ENCODE measurements around the gene SRMS.
"Not testable (repeated sequence)": the region's sequence is repeated elsewhere in the genome, so short reads cannot be mapped to it uniquely, and the experiment has no call there.

SRMS gene

DNA sequence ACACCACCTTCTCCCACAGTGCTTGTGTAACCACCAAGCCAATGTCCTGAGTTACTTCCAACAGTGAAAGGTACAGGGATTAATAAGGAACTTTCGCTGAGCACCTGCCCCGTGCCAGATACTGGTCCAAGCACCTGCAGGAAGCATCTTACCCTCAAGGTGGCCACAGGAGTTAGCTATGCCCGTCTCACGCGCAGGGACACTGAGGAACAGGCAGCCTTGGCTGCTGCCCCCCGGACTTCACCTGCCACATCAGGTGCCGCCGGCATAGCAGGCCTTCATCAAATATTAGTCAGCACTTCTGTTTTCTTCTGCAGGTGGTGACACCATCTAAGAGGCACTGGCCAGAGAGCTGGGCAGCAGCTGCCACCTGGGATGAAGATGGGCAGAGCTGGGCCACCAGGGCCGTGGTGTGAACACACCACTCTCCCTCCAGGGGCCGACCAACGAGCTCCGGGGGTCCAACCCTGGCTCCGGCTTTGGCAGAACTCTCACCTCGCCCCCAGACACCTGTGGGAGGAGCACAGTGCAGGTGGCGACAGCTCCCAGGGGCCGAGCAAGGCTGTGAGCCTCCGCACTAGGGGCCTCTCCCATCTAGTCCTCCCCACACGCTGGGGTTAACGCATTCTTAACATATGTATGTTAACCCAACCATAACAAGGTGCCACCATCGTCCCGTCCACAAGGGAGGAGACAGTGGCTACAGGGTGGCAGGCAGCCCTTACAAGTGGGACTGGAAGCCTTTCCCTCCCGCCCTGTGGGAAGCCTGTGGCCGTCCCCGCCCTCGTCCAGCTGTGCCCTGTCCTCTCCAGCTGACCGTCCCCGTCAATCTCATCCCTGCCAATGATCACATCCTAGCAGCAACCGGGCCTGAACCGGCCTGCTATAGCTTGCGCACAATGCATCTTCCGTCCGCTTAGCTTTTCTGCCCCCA is 29.9 kb downstream of the SRMS start:
- no peak for DNase-seq (ENCODE audit: low spot score)
- H3K27ac ChIP-seq, result no peak overlapping the region
- TF ChIP-seq, protein P1, sequence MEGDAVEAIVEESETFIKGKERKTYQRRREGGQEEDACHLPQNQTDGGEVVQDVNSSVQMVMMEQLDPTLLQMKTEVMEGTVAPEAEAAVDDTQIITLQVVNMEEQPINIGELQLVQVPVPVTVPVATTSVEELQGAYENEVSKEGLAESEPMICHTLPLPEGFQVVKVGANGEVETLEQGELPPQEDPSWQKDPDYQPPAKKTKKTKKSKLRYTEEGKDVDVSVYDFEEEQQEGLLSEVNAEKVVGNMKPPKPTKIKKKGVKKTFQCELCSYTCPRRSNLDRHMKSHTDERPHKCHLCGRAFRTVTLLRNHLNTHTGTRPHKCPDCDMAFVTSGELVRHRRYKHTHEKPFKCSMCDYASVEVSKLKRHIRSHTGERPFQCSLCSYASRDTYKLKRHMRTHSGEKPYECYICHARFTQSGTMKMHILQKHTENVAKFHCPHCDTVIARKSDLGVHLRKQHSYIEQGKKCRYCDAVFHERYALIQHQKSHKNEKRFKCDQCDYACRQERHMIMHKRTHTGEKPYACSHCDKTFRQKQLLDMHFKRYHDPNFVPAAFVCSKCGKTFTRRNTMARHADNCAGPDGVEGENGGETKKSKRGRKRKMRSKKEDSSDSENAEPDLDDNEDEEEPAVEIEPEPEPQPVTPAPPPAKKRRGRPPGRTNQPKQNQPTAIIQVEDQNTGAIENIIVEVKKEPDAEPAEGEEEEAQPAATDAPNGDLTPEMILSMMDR (IDR thresholded peaks at IDR 0.05), result no peak
- no peak overlapping the region for H3K4me3 ChIP-seq

GRCh38 chr20:63514520-63514919 is 33.0 kb downstream of the SRMS start:
- not testable (repeated sequence) for H3K4me3 ChIP-seq; DNase-seq (ENCODE audit: low spot score); H3K27ac ChIP-seq

DNA sequence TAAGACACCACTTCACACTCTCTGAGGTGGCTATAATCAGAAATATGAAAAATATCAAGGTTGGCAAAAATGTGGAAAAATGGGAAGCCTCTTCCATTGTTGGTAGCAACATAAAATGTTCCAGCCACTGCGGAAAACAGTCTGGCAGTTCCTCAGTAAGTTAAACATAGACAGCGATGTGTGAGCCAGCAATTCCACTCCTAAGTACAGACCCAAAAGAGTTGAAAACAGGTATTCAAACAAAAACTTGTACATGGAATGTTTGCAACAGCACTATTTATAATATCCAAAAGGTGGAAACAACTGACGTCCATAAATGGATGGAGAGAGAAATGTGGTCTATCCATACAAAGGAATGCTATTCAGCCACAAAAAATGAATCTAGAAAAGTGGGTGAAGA is 34.3 kb downstream of the SRMS start:
- no peak for DNase-seq (ENCODE audit: low spot score)
- Histone ChIP-seq H3K4me3 (no peak overlapping the region), H3K27ac (no peak overlapping the region)
- TF ChIP-seq, protein P1 (IDR thresholded peaks at IDR 0.05), result no peak

DNA sequence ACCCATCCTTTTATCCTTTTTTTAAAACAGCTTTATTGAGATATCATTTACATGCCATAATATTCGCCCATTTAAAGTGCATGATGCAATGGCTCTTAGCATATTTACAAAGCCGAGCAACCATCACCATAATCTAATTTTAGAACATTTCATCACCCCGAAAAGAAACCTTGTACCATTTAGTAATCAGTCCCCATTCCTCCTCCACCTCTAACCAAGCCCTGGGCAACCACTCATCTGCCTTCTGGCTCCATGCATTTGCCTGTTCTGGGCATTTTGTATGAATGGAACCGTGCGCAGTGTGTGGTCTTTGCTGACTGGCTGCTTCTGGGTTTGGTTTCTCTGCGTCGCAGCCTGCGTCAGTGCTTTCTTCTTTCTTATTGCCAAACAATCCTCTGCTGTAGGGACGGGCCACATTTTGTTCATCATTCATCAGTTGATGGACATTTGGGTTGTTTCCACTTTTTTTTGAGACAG is 38.4 kb downstream of the SRMS start:
- Histone ChIP-seq H3K4me3 (no peak overlapping the region), H3K27ac (no peak overlapping the region)
- TF ChIP-seq, protein P1 (IDR thresholded peaks at IDR 0.05), result no peak
- no peak for DNase-seq (ENCODE audit: low spot score)

- TF ChIP-seq, protein P1 (IDR thresholded peaks at IDR 0.05), result no peak
- DNase-seq (ENCODE audit: low spot score), result no peak
- no peak overlapping the region for H3K4me3 ChIP-seq
- no peak overlapping the region for H3K27ac ChIP-seq
Observed at GRCh38 chr20:63508072-63508768, 39.3 kb downstream of the SRMS start.

GRCh38 chr20:63507083-63507743 is 40.3 kb downstream of the SRMS start:
- Histone ChIP-seq H3K27ac (no peak overlapping the region), H3K4me3 (no peak overlapping the region)
- TF ChIP-seq, protein P1 (IDR thresholded peaks at IDR 0.05), result no peak
- no peak for DNase-seq (ENCODE audit: low spot score)

DNA sequence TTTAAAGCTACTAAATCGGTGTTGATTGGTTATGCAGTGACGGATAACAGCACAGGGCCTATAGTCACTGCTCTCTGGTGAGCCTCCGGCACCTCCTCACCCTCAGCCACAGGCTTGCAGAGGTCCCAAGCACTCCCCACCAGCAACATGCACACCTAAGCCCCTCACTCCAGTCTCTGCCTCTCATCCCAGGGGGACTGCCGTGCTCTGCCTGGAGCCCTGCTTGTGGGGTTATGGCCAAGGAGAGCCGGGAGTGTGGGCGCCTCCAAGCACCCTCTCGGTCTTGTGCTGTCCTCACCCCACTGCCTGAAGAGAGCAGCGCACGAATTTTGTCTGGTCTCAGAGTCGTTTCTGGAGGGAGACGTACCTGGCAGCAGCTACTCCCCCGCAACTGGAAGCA is 41.8 kb downstream of the SRMS start:
- TF ChIP-seq, protein P1 (IDR thresholded peaks at IDR 0.05), result no peak
- Histone ChIP-seq H3K27ac (no peak overlapping the region), H3K4me3 (no peak overlapping the region)
- DNase-seq (ENCODE audit: low spot score), result no peak
